GM23338 (cell line): ENCODE measurements around the gene PKNOX2.

Experiments
- CREB1 ChIP-seq: fragments of 250-450 bp; sonication (Bioruptor Pico); IDR thresholded peaks from 2 replicates; pipeline ENCODE4 v1.5.0; 2020; ENCODE audit warnings: low read depth, mild to moderate bottlenecking, moderate library complexity
- EZH2 ChIP-seq: fragments of 200-600 bp; sonication (generic); IDR thresholded peaks from one replicate; pipeline ENCODE4 v1.8.0; 2017; ENCODE audit warnings: antibody characterized with exemption, mild to moderate bottlenecking, low read depth; ENCODE audit not compliant: unreplicated experiment
- EZH2phosphoT487 ChIP-seq: fragments of 200-600 bp; sonication (generic); IDR thresholded peaks from one replicate; pipeline ENCODE4 v1.8.1; 2018; ENCODE audit warnings: antibody characterized with exemption; ENCODE audit not compliant: unreplicated experiment
- NANOG ChIP-seq: IDR thresholded peaks from 2 replicates; pipeline ENCODE4 v1.6.1; 2016; ENCODE audit warnings: antibody characterized with exemption, borderline replicate concordance
- POLR2AphosphoS5 ChIP-seq: IDR thresholded peaks from 2 replicates; pipeline ENCODE4 v1.6.1; 2016; ENCODE audit warnings: antibody characterized with exemption, low read depth
- STAT1 ChIP-seq: IDR thresholded peaks from one replicate; pipeline ENCODE4 v1.6.1; 2016; ENCODE audit warnings: antibody characterized with exemption; ENCODE audit not compliant: unreplicated experiment
- ZNF331 ChIP-seq: fragments of 250-450 bp; sonication (Bioruptor Pico); IDR thresholded peaks from 2 replicates; pipeline ENCODE4 v1.5.0; 2020; ENCODE audit warnings: low read depth, mild to moderate bottlenecking, moderate library complexity
- TF ChIP-seq, protein P1 (sequence below), 2 experiments: fragments of 200-600 bp in 1 of 2; sonication (generic) in 1 of 2; conservative IDR thresholded peaks; 2 replicates each; pipeline versions ENCODE4 v1.5.1 to v1.6.1; 2016 to 2017; ENCODE audit warnings: antibody characterized with exemption in 2 of 2, low read depth in 2 of 2, mild to moderate bottlenecking in 2 of 2, moderate library complexity in 1 of 2
- TF ChIP-seq, protein P2 (sequence below): IDR thresholded peaks from one replicate; pipeline ENCODE4 v1.6.1; 2018; ENCODE audit warnings: antibody characterized with exemption; ENCODE audit not compliant: unreplicated experiment
- TF ChIP-seq, protein P3 (sequence below): IDR thresholded peaks from 2 replicates; pipeline ENCODE4 v1.6.1; 2016; ENCODE audit warnings: antibody characterized with exemption

DNA sequence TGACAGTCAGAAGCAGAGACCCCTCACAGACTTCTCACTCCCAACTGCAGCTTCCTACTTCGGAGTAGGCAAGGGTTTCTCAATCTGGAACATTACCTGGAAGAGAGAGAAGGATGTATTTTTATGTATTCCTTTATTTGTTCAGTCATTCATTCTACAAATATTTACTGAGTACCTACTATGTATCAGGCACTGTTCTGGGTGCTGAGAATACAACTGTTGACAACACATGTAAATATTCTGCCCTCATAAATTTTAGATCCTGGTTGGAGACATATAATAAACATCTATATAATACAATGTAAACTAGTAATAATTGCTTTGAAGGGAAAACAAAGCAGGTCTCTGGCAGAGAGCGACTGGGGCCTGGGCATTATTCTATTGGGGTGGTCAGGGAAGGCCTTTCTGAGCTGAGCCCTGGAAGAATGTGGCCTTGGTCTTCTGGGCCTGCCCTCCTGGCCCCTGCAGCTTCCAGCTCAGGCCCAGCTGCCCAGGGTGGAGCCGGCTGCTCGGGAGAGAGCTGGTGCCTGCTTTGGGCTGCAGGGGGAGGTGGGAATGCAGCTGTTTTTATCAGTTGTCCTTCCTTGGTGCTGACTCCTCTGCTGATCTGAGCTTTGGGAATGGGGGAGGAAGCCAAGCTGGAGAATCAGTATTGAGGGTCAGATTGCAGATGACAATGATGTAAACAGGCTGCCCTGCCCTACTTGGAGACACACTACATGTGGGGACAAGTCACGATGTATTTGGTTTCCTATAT is 46.8 kb downstream of the PKNOX2 start:
- TF ChIP-seq, protein P1, sequence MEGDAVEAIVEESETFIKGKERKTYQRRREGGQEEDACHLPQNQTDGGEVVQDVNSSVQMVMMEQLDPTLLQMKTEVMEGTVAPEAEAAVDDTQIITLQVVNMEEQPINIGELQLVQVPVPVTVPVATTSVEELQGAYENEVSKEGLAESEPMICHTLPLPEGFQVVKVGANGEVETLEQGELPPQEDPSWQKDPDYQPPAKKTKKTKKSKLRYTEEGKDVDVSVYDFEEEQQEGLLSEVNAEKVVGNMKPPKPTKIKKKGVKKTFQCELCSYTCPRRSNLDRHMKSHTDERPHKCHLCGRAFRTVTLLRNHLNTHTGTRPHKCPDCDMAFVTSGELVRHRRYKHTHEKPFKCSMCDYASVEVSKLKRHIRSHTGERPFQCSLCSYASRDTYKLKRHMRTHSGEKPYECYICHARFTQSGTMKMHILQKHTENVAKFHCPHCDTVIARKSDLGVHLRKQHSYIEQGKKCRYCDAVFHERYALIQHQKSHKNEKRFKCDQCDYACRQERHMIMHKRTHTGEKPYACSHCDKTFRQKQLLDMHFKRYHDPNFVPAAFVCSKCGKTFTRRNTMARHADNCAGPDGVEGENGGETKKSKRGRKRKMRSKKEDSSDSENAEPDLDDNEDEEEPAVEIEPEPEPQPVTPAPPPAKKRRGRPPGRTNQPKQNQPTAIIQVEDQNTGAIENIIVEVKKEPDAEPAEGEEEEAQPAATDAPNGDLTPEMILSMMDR (conservative IDR thresholded peaks at IDR 0.05; ENCODE audit: low read depth in 2 of 2) = no peak
- TF ChIP-seq POLR2AphosphoS5 = no peak
- TF ChIP-seq, protein P2, sequence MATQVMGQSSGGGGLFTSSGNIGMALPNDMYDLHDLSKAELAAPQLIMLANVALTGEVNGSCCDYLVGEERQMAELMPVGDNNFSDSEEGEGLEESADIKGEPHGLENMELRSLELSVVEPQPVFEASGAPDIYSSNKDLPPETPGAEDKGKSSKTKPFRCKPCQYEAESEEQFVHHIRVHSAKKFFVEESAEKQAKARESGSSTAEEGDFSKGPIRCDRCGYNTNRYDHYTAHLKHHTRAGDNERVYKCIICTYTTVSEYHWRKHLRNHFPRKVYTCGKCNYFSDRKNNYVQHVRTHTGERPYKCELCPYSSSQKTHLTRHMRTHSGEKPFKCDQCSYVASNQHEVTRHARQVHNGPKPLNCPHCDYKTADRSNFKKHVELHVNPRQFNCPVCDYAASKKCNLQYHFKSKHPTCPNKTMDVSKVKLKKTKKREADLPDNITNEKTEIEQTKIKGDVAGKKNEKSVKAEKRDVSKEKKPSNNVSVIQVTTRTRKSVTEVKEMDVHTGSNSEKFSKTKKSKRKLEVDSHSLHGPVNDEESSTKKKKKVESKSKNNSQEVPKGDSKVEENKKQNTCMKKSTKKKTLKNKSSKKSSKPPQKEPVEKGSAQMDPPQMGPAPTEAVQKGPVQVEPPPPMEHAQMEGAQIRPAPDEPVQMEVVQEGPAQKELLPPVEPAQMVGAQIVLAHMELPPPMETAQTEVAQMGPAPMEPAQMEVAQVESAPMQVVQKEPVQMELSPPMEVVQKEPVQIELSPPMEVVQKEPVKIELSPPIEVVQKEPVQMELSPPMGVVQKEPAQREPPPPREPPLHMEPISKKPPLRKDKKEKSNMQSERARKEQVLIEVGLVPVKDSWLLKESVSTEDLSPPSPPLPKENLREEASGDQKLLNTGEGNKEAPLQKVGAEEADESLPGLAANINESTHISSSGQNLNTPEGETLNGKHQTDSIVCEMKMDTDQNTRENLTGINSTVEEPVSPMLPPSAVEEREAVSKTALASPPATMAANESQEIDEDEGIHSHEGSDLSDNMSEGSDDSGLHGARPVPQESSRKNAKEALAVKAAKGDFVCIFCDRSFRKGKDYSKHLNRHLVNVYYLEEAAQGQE = no peak
- TF ChIP-seq EZH2 = no peak
- no peak for TF ChIP-seq ZNF331
- TF ChIP-seq CREB1 (CRISPR knock-in tag) = no peak
- no peak for TF ChIP-seq STAT1
- TF ChIP-seq, protein P3, sequence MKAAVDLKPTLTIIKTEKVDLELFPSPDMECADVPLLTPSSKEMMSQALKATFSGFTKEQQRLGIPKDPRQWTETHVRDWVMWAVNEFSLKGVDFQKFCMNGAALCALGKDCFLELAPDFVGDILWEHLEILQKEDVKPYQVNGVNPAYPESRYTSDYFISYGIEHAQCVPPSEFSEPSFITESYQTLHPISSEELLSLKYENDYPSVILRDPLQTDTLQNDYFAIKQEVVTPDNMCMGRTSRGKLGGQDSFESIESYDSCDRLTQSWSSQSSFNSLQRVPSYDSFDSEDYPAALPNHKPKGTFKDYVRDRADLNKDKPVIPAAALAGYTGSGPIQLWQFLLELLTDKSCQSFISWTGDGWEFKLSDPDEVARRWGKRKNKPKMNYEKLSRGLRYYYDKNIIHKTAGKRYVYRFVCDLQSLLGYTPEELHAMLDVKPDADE = no peak
- no peak for TF ChIP-seq EZH2phosphoT487
- no peak for TF ChIP-seq NANOG
